PC-3 (cell line): Measurements from ENCODE around the gene AP5S1.

Experiments
- CTCF ChIP-seq: fragments of 300-600 bp; sonication (generic); conservative IDR thresholded peaks from 2 replicates; pipeline ENCODE4 v1.5.1; 2017; ENCODE audit warnings: antibody characterized with exemption, low read depth, mild to moderate bottlenecking, low read length
- EZH2phosphoT487 ChIP-seq: fragments of 300-600 bp; sonication (generic); IDR thresholded peaks from 2 replicates; pipeline ENCODE4 v1.6.1; 2018; ENCODE audit warnings: mild to moderate bottlenecking, antibody characterized with exemption, low read length, borderline replicate concordance

GRCh38 chr20:3811467-3812258 is 8.7 kb upstream of the AP5S1 start:
- TF ChIP-seq EZH2phosphoT487, result peak; percentile 36; the same call in 1 of the 2 replicates
- no peak for TF ChIP-seq CTCF
